ENCODE data around the gene C19orf73. TPM values are rescaled to one million over a fixed set of nuclear protein-coding genes. Genes with fewer than 3 reads are reported as not detected.

C19orf73 gene
- total and polyA plus RNA-seq, 9 of the 15 experiments (the other 6 are each of a cell fraction or from before 2014, with no cell fraction given), result 0.08 to 7.4 (median 1.4) TPM

DNA sequence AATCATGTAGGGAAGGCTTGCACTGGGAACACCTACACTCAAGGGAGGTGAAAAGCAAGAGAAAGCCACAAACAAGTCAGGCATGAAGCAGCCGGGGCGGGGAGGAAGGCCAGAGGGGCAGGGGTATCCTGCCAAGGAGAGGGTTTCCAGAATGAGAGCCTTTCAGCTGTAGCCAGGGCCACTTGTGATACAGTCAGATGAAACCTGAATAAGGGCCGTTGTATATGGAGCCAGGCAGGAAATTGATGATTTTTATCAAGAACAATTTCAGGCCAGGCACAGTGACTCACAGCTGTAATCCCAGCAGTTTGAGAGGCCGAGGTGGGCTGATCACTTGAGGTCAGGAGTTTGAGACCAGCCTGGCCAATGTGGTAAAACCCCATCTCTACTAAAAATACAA, 43.0 kb upstream of the C19orf73 start:
- ChIA-PET POLR2A (interaction anchor here (0.8 to 4.0 kb wide), 5 partner anchors 8 to 37 kb away, joined by 3 to 18 read pairs (median 9); no protein-coding TSS in a partner anchor), CTCF (ENCODE audit: low intra/inter-chr PET ratio) (no interaction called here)
- Histone ChIP-seq H3K9me3 (replicated peaks; ENCODE audit: control insufficient read depth, insufficient read depth, low read depth, low read length) (no peaks in the 10 kb centered on the region), H3K27ac (ENCODE audit: extremely low read depth, low read depth, low read length) (peak overlapping the region; percentile 46; the same call in 2 of the 3 replicates), H3K9ac (ENCODE audit: insufficient read depth in 1 of 2, low read depth in 2 of 2, low read length in 2 of 2) (peak overlapping the region in 1 of 2 experiments; percentile 46; a peak in 1 of 4 replicates), H3K4me2 (ENCODE audit: insufficient read depth, low read length) (no peak overlapping the region), H3K36me3 (ENCODE audit: control insufficient read depth, insufficient read depth, low read length) (peaks cover 22% of the 10 kb centered on the region; the same call in 1 of the 3 replicates), H3K4me3 (no peak overlapping the region), H4K20me1 (replicated peaks; ENCODE audit: control insufficient read depth, insufficient read depth, low read length) (no peaks in the 10 kb centered on the region), H3K79me2 (ENCODE audit: control insufficient read depth, insufficient read depth, low read length) (peaks cover 15% of the 10 kb centered on the region), H3K9me1 (ENCODE audit: control insufficient read depth, insufficient read depth, low read length) (no peaks in the 10 kb centered on the region), H3K27me3 (ENCODE audit: control insufficient read depth in 2 of 2, insufficient read depth in 2 of 2, low read length in 2 of 2) (no peaks in the 10 kb centered on the region), H2AFZ (ENCODE audit: low read depth, low read length) (no peak overlapping the region), H3K4me1 (replicated peaks in 1 of 2; ENCODE audit: control insufficient read depth in 2 of 2, insufficient read depth in 2 of 2, low read length in 2 of 2) (peaks cover 22 to 53% of the 10 kb centered on the region in 2 experiments)
- FAIRE-seq (no peak), ATAC-seq (0 out of 3 replicates have a peak, but pooled peaks have one; percentile 2), DNase-seq (ENCODE audit: extremely low read depth in 1 of 4, low spot score in 3 of 4) (peak in 1 of 4 experiments; percentile 52)
- in situ Hi-C loops (cut with MboI) (no loop called here), intact Hi-C loops (cut with micrococcal nuclease) (no loop called here)
- 6% methylated on average over 2 of the region's 4 CpGs for WGBS (ENCODE audit: insufficient coverage, low coverage, missing lambda C conversion rate)
- no TSS peak for BruUV-seq (replicated peaks)
- TF ChIP-seq, protein P1, sequence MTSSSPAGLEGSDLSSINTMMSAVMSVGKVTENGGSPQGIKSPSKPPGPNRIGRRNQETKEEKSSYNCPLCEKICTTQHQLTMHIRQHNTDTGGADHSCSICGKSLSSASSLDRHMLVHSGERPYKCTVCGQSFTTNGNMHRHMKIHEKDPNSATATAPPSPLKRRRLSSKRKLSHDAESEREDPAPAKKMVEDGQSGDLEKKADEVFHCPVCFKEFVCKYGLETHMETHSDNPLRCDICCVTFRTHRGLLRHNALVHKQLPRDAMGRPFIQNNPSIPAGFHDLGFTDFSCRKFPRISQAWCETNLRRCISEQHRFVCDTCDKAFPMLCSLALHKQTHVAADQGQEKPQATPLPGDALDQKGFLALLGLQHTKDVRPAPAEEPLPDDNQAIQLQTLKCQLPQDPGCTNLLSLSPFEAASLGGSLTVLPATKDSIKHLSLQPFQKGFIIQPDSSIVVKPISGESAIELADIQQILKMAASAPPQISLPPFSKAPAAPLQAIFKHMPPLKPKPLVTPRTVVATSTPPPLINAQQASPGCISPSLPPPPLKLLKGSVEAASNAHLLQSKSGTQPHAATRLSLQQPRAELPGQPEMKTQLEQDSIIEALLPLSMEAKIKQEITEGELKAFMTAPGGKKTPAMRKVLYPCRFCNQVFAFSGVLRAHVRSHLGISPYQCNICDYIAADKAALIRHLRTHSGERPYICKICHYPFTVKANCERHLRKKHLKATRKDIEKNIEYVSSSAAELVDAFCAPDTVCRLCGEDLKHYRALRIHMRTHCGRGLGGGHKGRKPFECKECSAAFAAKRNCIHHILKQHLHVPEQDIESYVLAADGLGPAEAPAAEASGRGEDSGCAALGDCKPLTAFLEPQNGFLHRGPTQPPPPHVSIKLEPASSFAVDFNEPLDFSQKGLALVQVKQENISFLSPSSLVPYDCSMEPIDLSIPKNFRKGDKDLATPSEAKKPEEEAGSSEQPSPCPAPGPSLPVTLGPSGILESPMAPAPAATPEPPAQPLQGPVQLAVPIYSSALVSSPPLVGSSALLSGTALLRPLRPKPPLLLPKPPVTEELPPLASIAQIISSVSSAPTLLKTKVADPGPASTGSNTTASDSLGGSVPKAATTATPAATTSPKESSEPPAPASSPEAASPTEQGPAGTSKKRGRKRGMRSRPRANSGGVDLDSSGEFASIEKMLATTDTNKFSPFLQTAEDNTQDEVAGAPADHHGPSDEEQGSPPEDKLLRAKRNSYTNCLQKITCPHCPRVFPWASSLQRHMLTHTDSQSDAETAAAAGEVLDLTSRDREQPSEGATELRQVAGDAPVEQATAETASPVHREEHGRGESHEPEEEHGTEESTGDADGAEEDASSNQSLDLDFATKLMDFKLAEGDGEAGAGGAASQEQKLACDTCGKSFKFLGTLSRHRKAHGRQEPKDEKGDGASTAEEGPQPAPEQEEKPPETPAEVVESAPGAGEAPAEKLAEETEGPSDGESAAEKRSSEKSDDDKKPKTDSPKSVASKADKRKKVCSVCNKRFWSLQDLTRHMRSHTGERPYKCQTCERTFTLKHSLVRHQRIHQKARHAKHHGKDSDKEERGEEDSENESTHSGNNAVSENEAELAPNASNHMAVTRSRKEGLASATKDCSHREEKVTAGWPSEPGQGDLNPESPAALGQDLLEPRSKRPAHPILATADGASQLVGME (CRISPR knock-in tag; IDR thresholded peaks at IDR 0.05), result no peak
- peak; percentile 32 for TF ChIP-seq ARID1B (IDR thresholded peaks at IDR 0.05)
- no peak for TF ChIP-seq ZFP91 (CRISPR knock-in tag; IDR thresholded peaks at IDR 0.05)
- TF ChIP-seq, protein P2, sequence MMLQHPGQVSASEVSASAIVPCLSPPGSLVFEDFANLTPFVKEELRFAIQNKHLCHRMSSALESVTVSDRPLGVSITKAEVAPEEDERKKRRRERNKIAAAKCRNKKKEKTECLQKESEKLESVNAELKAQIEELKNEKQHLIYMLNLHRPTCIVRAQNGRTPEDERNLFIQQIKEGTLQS (IDR thresholded peaks at IDR 0.05), result peak; percentile 56
- TF ChIP-seq, protein P2 (CRISPR knock-in tag; conservative IDR thresholded peaks at IDR 0.05), result no peak
- no peak for TF ChIP-seq MAFK (IDR thresholded peaks at IDR 0.05; ENCODE audit: low read length)
- peak; percentile 55; the same call in 1 of the 2 replicates for TF ChIP-seq JUND (IDR thresholded peaks at IDR 0.05; ENCODE audit: borderline replicate concordance, low read depth, low read length)
- no peak for TF ChIP-seq JUND (tag; IDR thresholded peaks at IDR 0.05; ENCODE audit: borderline replicate concordance, low read depth, low read length)
- TF ChIP-seq ARID3A (IDR thresholded peaks at IDR 0.05; ENCODE audit: borderline replicate concordance, low read depth, low read length), result peak; percentile 48; the same call in 1 of the 2 replicates
- 0 out of 2 replicates have a peak, but pooled peaks have one; percentile 23 for TF ChIP-seq TFAP4 (CRISPR knock-in tag; IDR thresholded peaks at IDR 0.05; ENCODE audit: borderline replicate concordance)

All from K562 (cell line).